Right lobe of liver (tissue), 4 donors: ENCODE results near the gene GATB.
"Not testable (repeated sequence)": the region's sequence is repeated elsewhere in the genome, so short reads cannot be mapped to it uniquely, and the experiment has no call there.

Experiments used
- POLR2A ChIP-seq: fragments of 450-650 bp; IDR thresholded peaks from one replicate; pipeline ENCODE4 v1.6.1; 2017; ENCODE audit warnings: antibody characterized with exemption, mild to moderate bottlenecking
- TF ChIP-seq, protein P1 (sequence below), 4 donors: fragments of 200-600 bp in 3 of 4; fragments of 450-650 bp in 1 of 4; IDR thresholded peaks; one replicate each; pipeline versions ENCODE4 v1.5.1 to v1.8.0; 2016 to 2022; ENCODE audit warnings: antibody characterized with exemption in 4 of 4, mild to moderate bottlenecking in 2 of 4
- donor health status: DM: no; HTN: no; CAD: no.
- donor health status: DM: no; HTN: no; CAD: no.
- donor health status: DM: no; HTN: yes; CAD: no.

DNA sequence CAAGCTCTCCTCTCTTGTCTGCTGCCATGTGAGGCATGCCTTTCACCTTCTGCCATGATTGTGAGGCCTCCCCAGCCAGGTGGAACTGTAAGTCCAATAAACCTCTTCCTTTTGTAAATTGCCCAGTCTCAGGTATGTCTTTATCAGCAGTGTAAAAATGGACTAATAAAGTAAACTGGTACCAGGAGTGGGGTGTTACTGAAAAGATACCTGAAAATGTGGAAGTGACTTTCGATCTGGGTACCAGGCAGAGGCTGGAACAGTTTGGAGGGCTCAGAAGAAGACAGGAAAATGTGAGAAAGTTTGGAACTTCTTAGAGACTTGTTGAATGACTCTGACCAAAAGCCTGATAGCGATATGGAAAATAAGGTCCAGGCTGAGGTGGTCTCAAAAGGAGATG, 24.0 kb downstream of the GATB start:
- not testable (repeated sequence) for TF ChIP-seq POLR2A
- TF ChIP-seq, protein P1, sequence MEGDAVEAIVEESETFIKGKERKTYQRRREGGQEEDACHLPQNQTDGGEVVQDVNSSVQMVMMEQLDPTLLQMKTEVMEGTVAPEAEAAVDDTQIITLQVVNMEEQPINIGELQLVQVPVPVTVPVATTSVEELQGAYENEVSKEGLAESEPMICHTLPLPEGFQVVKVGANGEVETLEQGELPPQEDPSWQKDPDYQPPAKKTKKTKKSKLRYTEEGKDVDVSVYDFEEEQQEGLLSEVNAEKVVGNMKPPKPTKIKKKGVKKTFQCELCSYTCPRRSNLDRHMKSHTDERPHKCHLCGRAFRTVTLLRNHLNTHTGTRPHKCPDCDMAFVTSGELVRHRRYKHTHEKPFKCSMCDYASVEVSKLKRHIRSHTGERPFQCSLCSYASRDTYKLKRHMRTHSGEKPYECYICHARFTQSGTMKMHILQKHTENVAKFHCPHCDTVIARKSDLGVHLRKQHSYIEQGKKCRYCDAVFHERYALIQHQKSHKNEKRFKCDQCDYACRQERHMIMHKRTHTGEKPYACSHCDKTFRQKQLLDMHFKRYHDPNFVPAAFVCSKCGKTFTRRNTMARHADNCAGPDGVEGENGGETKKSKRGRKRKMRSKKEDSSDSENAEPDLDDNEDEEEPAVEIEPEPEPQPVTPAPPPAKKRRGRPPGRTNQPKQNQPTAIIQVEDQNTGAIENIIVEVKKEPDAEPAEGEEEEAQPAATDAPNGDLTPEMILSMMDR (IDR thresholded peaks at IDR 0.05), result not testable (repeated sequence)
